GM12878 (cell line): ENCODE data around the gene NPR1. TPM values are rescaled to one million over a fixed set of nuclear protein-coding genes. Genes with fewer than 3 reads are reported as not detected.
A peak's percentile ranks its signal among the peaks of the same experiment; 100 is the strongest.
"Not testable (repeated sequence)": the region's sequence is repeated elsewhere in the genome, so short reads cannot be mapped to it uniquely, and the experiment has no call there.

ENCODE experiments used
- ATAC-seq: fragments of 200-7000 bp; cut with Tn5 transposase; 3 replicates; pipeline ENCODE4 v1.9.1; 2020; ENCODE audit warnings: mild to moderate bottlenecking, moderate library complexity
- BruUV-seq: library from RNA; stranded (reverse); fragments of 400-500 nt; replicated peaks from 2 replicates; lab custom pipeline; 2021; lab: Mats Ljungman, UMichigan
- CTCF ChIA-PET: fragments of 300-600 bp; sonication (Branson Sonifier 250); formaldehyde crosslinking; extraction: SDS; loops from one replicate; lab custom pipeline; 2021; ENCODE audit warnings: inconsistent platforms; lab: Yijun Ruan, JAX
- POLR2A ChIA-PET: fragments of 350-600 bp; formaldehyde crosslinking; extraction: SDS; loops from one replicate; lab custom pipeline; 2021; ENCODE audit warnings: inconsistent platforms; lab: Charles Lee
- RAD21 ChIA-PET: fragments of 300-600 bp; sonication (Branson Sonifier 250); formaldehyde crosslinking; loops from one replicate; lab custom pipeline; 2023; ENCODE audit warnings: antibody characterized with exemption; ENCODE audit not compliant: unreplicated experiment; lab: Charles Lee
- SMC1A ChIA-PET: fragments of 300-600 bp; sonication (Branson Sonifier 250); formaldehyde crosslinking; loops from one replicate; lab custom pipeline; 2023; ENCODE audit not compliant: unreplicated experiment, uncharacterized antibody; lab: Charles Lee
- DNase-seq: peaks from one replicate; pipeline ENCODE4 v3.0.0-alpha.2; 2011; ENCODE audit warnings: low read depth, low spot score
- FAIRE-seq: peaks from 3 replicates; lab custom pipeline; 2011; peaks lifted over from hg19 to GRCh38; lab: Jason Lieb, UNC
- H2AFZ ChIP-seq: 2 replicates; pipeline ENCODE4 v1.6.0; 2011; ENCODE audit warnings: low read depth, low read length, control low read depth; ENCODE audit not compliant: control insufficient read depth
- H3K27ac ChIP-seq: 2 replicates; pipeline ENCODE4 v1.5.1; 2011; ENCODE audit warnings: control low read depth; ENCODE audit not compliant: control insufficient read depth, insufficient read depth
- H3K27me3 ChIP-seq, 2 experiments: replicated peaks in 1 of 2; 2 replicates each; pipeline versions ENCODE4 v1.6.0 to v1.6.1; 2011; ENCODE audit warnings: low read length in 1 of 2; ENCODE audit not compliant: control insufficient read depth in 2 of 2, insufficient read depth in 2 of 2
- H3K36me3 ChIP-seq, 2 experiments: 2 replicates each; pipeline ENCODE4 v1.5.1; 2011; ENCODE audit warnings: low read length in 1 of 2; ENCODE audit not compliant: control insufficient read depth in 2 of 2, insufficient read depth in 2 of 2
- H3K4me1 ChIP-seq: 2 replicates; pipeline ENCODE4 v1.6.1; 2011; ENCODE audit warnings: mild to moderate bottlenecking, low read length, moderate library complexity, mixed read lengths; ENCODE audit not compliant: control insufficient read depth, insufficient read depth
- H3K4me2 ChIP-seq: 2 replicates; pipeline ENCODE4 v1.6.0; 2011; ENCODE audit warnings: control low read depth; ENCODE audit not compliant: control insufficient read depth, insufficient read depth
- H3K4me3 ChIP-seq: fragments of 200-600 bp; sonication (generic); 2 replicates; pipeline ENCODE4 v1.5.1; 2016
- H3K79me2 ChIP-seq: 2 replicates; pipeline ENCODE4 v1.6.0; 2011; ENCODE audit warnings: low read length; ENCODE audit not compliant: control insufficient read depth, insufficient read depth
- H3K9ac ChIP-seq: 2 replicates; pipeline ENCODE4 v1.8.0; 2011; ENCODE audit warnings: low read length, control low read depth, mixed read lengths; ENCODE audit not compliant: control insufficient read depth, insufficient read depth
- H3K9me3 ChIP-seq: replicated peaks from 3 replicates; pipeline ENCODE4 v1.5.1; 2011; ENCODE audit warnings: mild to moderate bottlenecking, low read length; ENCODE audit not compliant: control insufficient read depth, insufficient read depth
- H4K20me1 ChIP-seq: 2 replicates; pipeline ENCODE4 v1.6.0; 2011; ENCODE audit not compliant: control insufficient read depth, insufficient read depth
- ASH2L ChIP-seq: fragments of 300-600, 200-600 bp; sonication (generic); IDR thresholded peaks from 2 replicates; pipeline ENCODE4 v1.6.1; 2017; ENCODE audit warnings: low read depth, mild to moderate bottlenecking, borderline replicate concordance
- CHD2 ChIP-seq: IDR thresholded peaks from 2 replicates; pipeline ENCODE4 v1.6.1; 2011; ENCODE audit warnings: low read depth, low read length, improper control_type of control experiment, borderline replicate concordance
- MEF2B ChIP-seq: fragments of 450-650 bp; IDR thresholded peaks from 2 replicates; pipeline ENCODE4 v1.6.1; 2018; ENCODE audit warnings: mild to moderate bottlenecking, moderate library complexity; ENCODE audit not compliant: partially characterized antibody, poor library complexity, severe bottlenecking
- MXI1 ChIP-seq: fragments of 150-350 bp; IDR thresholded peaks from 2 replicates; pipeline ENCODE4 v1.6.1; 2011; ENCODE audit warnings: low read depth, mild to moderate bottlenecking, inconsistent platforms, low read length, improper control_type of control experiment
- NBN ChIP-seq: fragments of 450-650 bp; IDR thresholded peaks from 2 replicates; pipeline ENCODE4 v1.6.1; 2016
- NFIC ChIP-seq: IDR thresholded peaks from 2 replicates; pipeline ENCODE4 v1.6.1; 2012; ENCODE audit warnings: low read depth, mild to moderate bottlenecking, inconsistent platforms, low read length, moderate library complexity
- NR2C1 ChIP-seq: fragments of 450-650 bp; IDR thresholded peaks from 2 replicates; pipeline ENCODE4 v1.6.1; 2017; ENCODE audit warnings: antibody characterized with exemption, mild to moderate bottlenecking, moderate library complexity
- POLR2AphosphoS2 ChIP-seq: IDR thresholded peaks from 2 replicates; pipeline ENCODE4 v1.6.1; 2011; ENCODE audit warnings: low read depth, mild to moderate bottlenecking, low read length, improper control_type of control experiment, moderate library complexity
- POLR2AphosphoS5 ChIP-seq: IDR thresholded peaks from 2 replicates; pipeline ENCODE4 v1.6.1; 2011; ENCODE audit warnings: mild to moderate bottlenecking, low read length, inconsistent platforms
- PRDM15 ChIP-seq: fragments of 450-650 bp; formaldehyde crosslinking; IDR thresholded peaks from 2 replicates; pipeline ENCODE4 v1.4.0; 2020; ENCODE audit warnings: mild to moderate bottlenecking, moderate library complexity
- RB1 ChIP-seq: fragments of 450-650 bp; formaldehyde crosslinking; IDR thresholded peaks from 2 replicates; pipeline ENCODE4 v1.6.1; 2017; ENCODE audit warnings: mild to moderate bottlenecking, borderline replicate concordance
- STAT1 ChIP-seq: fragments of 450-650 bp; conservative IDR thresholded peaks from 2 replicates; pipeline ENCODE4 v1.6.1; 2014; ENCODE audit warnings: antibody characterized with exemption, mild to moderate bottlenecking
- WRNIP1 ChIP-seq: IDR thresholded peaks from 2 replicates; pipeline ENCODE4 v1.6.1; 2011; ENCODE audit warnings: low read depth, low read length, improper control_type of control experiment, borderline replicate concordance
- ZNF622 ChIP-seq: fragments of 450-650 bp; IDR thresholded peaks from 2 replicates; pipeline ENCODE4 v1.6.1; 2017; ENCODE audit warnings: mild to moderate bottlenecking, inconsistent platforms
- WGBS: methylation state at CpG from one replicate; pipeline ENCODE4 v1.1.6; 2016; ENCODE audit warnings: low lambda C conversion rate; ENCODE audit not compliant: insufficient replicate concordance, insufficient coverage; ENCODE audit errors: missing lambda C conversion rate; 5-methylcytosine and 5-hydroxymethylcytosine counted together
- in situ Hi-C: fragments of 300-500 bp; cut with MboI; formaldehyde crosslinking; loops from 9 replicates; pipeline ENCODE4 v1.14.3; 2018; ENCODE audit warnings: mixed read lengths
- intact Hi-C: fragments of 100-400 bp; cut with micrococcal nuclease; formaldehyde crosslinking; loops from one replicate; pipeline ENCODE4 v1.14.2; 2022; ENCODE audit not compliant: unreplicated experiment
- polyA plus RNA-seq, 11 experiments: library from polyadenylated mRNA; depleted of rRNA in 4 of 11; unstranded in 6 of 11; stranded (reverse) in 5 of 11; fragments of >200 nt; fragmentation: Nextera tagmentation in 4 of 11; fragmentation: Illumina TruSeq in 1 of 11; extraction: Ambion mirVana in 4 of 11; extraction: Trizol in 1 of 11; gene quantifications; 1 replicate in 1 of 11; 2 replicates in 10 of 11; pipeline versions ENCODE4 v1.2.1 to v1.2.3, GENCODE V29; 2011 to 2016; ENCODE audit warnings: inconsistent platforms in 2 of 11, missing spikeins in 2 of 11, low read depth in 1 of 11
- total RNA-seq, 4 experiments: library from RNA; depleted of rRNA in 3 of 4; stranded (reverse); fragments of >200 nt in 3 of 4; fragmentation: Illumina TruSeq in 1 of 4; extraction: Trizol in 1 of 4; gene quantifications; 2 replicates each; pipeline versions ENCODE4 v1.2.1 to v1.2.3, GENCODE V29; 2013 to 2021

The NPR1 gene
- total and polyA plus RNA-seq, 10 of the 15 experiments (the other 5 are each of a cell fraction or from before 2014, with no cell fraction given), result 0.09 to 2.1 (median 0.28) TPM; not detected in 1

GRCh38 chr1:153668672-153669071 is 9.8 kb upstream of the NPR1 start:
- not testable (repeated sequence) for H3K9me3 ChIP-seq, FAIRE-seq, ATAC-seq
- H3K36me3 ChIP-seq, result peaks cover 9 to 34% of the 10 kb centered on the region in 2 experiments
- 0 out of 2 replicates have a peak, but pooled peaks have one; percentile 25 for TF ChIP-seq POLR2AphosphoS5
- TF ChIP-seq, all 136 proteins: peak for 1; not testable (repeated sequence) for 135
- intact Hi-C loops, POLR2A ChIA-PET, H3K4me2 ChIP-seq, H3K27me3 ChIP-seq, H3K4me3 ChIP-seq, H4K20me1 ChIP-seq, H3K9ac ChIP-seq, H3K27ac ChIP-seq, DNase-seq, RAD21 ChIA-PET, H3K4me1 ChIP-seq, BruUV-seq, in situ Hi-C loops, H2AFZ ChIP-seq: not testable (repeated sequence)
- WGBS, result 96% methylated on average over 8 of the region's 8 CpGs
- CTCF ChIA-PET, result interaction anchor here (0.6 to 7.5 kb wide), 4 partner anchors 9 to 97 kb away, joined by 3 to 43 read pairs (median 5); partner anchors contain the start of gene CHTOP
- SMC1A ChIA-PET, result interaction anchor here (0.6 to 1.8 kb wide), 4 partner anchors 10 to 288 kb away, joined by 3 to 5 read pairs (median 3); partner anchors contain the start of gene SNAPIN
- H3K79me2 ChIP-seq, result peaks cover 24% of the 10 kb centered on the region

- no peaks in the 10 kb centered on the region for H3K9me3 ChIP-seq
- no peak overlapping the region for H2AFZ ChIP-seq
- H3K4me3 ChIP-seq, result peak overlapping the region; percentile 99
- peak overlapping the region; percentile 85 for H3K4me2 ChIP-seq
- DNase-seq, result no peak
- intact Hi-C loops, result loop anchor here (2.0 to 5.0 kb wide), 4 partner anchors 35 to 317 kb away; partner anchors contain the start of genes CHTOP and RAB13
- H3K27me3 ChIP-seq, result no peaks in the 10 kb centered on the region
- H3K79me2 ChIP-seq, result peaks cover 24% of the 10 kb centered on the region
- POLR2A ChIA-PET, result no interaction called here
- H3K36me3 ChIP-seq, result peaks cover 7 to 34% of the 10 kb centered on the region in 2 experiments
- CTCF ChIA-PET, result interaction anchor here (2.0 to 7.5 kb wide), 2 partner anchors 10 to 98 kb away, joined by 5 to 43 read pairs; no protein-coding TSS in a partner anchor
- no peak for FAIRE-seq
- H3K27ac ChIP-seq, result no peak overlapping the region
- RAD21 ChIA-PET, result no interaction called here
- H3K9ac ChIP-seq, result peak overlapping the region; percentile 94
- WGBS, result 73% methylated on average over 6 of the region's 6 CpGs
- TF ChIP-seq RB1 (no peak), NR2C1 (no peak), ASH2L (no peak), STAT1 (no peak), NFIC (no peak), CHD2 (no peak), WRNIP1 (no peak), PRDM15 (CRISPR knock-in tag) (no peak), MXI1 (no peak), NBN (no peak), MEF2B (no peak), ZNF622 (no peak), POLR2AphosphoS2 (no peak), POLR2AphosphoS5 (no peak)
- in situ Hi-C loops, result no loop called here
- SMC1A ChIA-PET, result interaction anchor here (0.8 to 1.8 kb wide), 4 partner anchors 11 to 317 kb away, joined by 3 to 5 read pairs (median 4); partner anchors contain the start of genes RAB13 and SNAPIN
- BruUV-seq, result no TSS peak
- no peak for ATAC-seq
- peaks cover 4% of the 10 kb centered on the region; the same call in 1 of the 2 replicates for H3K4me1 ChIP-seq
- no peaks in the 10 kb centered on the region for H4K20me1 ChIP-seq
These were observed 8.9 kb upstream of the NPR1 start for GRCh38 chr1:153669606-153670005.
